Fibroblast of villous mesenchyme (primary cell): ENCODE data around the gene SPG7. TPM values are rescaled to one million over a fixed set of nuclear protein-coding genes. Genes with fewer than 3 reads are reported as not detected.

ENCODE experiments used
- DNase-seq: peaks from one replicate; pipeline ENCODE4 v3.0.0-alpha.2; 2010; ENCODE audit warnings: low read depth
- H3K4me3 ChIP-seq: 2 replicates; pipeline ENCODE4 v1.5.1; 2011; ENCODE audit warnings: low read depth, mild to moderate bottlenecking, low read length
- total RNA-seq: library from RNA; depleted of rRNA; stranded (reverse); fragments of >200 nt; gene quantifications from 2 replicates; pipeline ENCODE4 v1.2.3, GENCODE V29; 2012
- TF ChIP-seq, protein P1 (sequence below): IDR thresholded peaks from 2 replicates; pipeline ENCODE4 v1.5.1; 2012; ENCODE audit warnings: low read depth, mild to moderate bottlenecking, low read length; ENCODE audit not compliant: insufficient read depth

The SPG7 gene
- total RNA-seq, 1 donor: 108 TPM

DNA sequence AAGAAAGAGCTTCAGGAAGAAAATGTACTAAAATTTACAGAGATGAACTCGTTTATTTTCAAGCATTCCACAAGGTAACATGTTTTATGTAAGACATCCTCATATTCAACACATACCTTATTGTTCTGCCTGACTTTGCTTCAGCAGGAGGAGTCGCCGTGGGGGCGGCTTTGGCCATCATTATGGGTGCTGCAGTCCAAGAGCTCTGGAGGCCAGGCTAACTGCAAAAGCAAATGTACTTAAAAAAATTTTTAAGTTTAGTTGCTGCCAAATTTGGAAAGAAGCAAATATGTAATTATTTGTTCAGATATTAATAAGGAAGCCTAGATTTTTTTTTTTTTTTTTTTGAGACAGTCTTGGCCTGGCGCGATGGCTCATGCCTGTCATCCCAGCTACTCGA, 4.1 kb upstream of the SPG7 start:
- TF ChIP-seq, protein P1, sequence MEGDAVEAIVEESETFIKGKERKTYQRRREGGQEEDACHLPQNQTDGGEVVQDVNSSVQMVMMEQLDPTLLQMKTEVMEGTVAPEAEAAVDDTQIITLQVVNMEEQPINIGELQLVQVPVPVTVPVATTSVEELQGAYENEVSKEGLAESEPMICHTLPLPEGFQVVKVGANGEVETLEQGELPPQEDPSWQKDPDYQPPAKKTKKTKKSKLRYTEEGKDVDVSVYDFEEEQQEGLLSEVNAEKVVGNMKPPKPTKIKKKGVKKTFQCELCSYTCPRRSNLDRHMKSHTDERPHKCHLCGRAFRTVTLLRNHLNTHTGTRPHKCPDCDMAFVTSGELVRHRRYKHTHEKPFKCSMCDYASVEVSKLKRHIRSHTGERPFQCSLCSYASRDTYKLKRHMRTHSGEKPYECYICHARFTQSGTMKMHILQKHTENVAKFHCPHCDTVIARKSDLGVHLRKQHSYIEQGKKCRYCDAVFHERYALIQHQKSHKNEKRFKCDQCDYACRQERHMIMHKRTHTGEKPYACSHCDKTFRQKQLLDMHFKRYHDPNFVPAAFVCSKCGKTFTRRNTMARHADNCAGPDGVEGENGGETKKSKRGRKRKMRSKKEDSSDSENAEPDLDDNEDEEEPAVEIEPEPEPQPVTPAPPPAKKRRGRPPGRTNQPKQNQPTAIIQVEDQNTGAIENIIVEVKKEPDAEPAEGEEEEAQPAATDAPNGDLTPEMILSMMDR: no peak
- no peak for DNase-seq

DNA sequence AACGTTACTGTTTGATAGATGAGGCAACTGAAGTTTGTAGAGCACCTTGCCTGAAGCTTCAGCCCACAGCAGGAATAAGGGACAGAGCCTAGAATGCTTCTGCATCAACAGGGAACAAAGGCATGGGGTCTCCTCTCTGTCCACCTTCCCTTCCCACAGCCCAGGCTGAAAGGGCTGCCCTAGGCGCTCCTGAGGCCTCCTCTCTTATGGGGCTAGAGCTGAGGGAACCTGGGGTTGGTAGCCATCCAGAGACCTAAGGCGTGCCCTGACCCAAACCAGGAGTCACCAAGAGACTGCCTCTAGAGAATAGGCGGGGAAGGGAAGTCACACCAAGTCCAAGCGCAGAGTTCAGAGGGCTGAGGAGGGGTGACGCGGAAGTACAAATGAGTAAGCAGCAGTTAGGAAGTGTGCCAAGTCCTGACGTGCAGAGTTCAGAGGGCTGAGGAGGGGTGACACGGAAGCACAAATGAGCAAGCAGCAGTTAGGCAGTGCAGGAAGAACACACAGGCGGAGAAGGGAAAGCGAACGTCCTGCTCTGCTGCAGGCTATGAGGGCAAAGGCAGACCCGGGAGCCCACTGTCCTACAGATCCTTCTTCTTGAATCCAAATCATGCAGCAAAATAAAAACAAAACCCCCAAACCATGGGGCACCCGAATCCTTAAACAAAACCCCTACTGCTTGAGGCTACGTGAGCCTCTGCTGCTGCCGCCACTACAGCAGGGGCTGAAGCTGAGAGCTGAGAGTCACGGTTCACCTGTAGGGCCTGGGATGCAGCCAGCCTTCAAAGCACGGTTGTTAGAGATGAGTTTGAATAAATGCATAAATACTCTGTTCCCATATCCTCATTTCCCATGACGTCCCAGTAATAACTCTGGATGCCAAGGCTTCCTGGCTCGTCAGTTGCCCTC, 2.7 kb upstream of the SPG7 start:
- peak; percentile 97 for DNase-seq
- TF ChIP-seq, protein P1: no peak
- peak overlapping the region; percentile 21 for H3K4me3 ChIP-seq

More for the DNA sequence above, 4.1 kb upstream of the SPG7 start:
- H3K4me3 ChIP-seq: no peak overlapping the region

DNA sequence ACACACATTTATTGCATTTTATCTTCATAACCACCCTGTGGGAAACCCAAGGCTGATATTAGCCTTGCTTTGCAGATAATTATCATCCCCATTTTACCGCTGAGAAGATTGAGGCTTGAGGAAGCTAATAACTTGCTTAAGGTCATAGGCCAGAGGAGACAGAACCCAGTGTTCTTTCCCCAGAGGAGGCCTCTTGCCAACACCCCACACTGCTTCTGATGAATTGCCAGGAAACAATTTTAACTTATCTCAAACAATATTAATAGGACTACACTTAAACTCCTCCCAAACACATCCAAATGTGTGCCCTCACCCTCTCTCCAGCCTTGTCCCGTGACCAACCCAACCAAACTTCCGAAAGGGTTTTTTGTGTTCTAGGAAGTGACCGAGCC, 2.1 kb upstream of the SPG7 start:
- peak; percentile 69 for DNase-seq
- H3K4me3 ChIP-seq: no peak overlapping the region
- TF ChIP-seq, protein P1: no peak

DNA sequence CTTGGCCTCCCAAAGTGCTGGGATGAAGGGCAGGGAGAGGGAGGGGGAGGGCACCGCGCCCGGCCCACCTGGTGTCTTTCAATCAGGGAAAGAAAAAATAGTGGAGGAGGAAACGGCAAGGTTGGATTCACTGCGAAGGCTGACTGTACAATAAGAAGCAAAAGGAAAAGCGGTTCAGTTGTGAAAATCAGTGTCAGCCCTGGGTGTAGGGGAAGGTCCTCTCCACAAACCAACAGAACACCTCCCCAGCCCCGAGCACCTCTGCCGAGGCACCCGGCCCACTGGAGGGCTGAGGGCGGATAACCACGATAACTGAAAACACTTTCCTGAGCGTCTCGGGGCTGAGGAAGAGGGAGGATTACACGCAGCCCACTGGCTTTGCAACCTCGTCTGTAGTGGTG, 1.4 kb upstream of the SPG7 start:
- no peak for DNase-seq
- peak overlapping the region; percentile 68 for H3K4me3 ChIP-seq
- TF ChIP-seq, protein P1: no peak

DNA sequence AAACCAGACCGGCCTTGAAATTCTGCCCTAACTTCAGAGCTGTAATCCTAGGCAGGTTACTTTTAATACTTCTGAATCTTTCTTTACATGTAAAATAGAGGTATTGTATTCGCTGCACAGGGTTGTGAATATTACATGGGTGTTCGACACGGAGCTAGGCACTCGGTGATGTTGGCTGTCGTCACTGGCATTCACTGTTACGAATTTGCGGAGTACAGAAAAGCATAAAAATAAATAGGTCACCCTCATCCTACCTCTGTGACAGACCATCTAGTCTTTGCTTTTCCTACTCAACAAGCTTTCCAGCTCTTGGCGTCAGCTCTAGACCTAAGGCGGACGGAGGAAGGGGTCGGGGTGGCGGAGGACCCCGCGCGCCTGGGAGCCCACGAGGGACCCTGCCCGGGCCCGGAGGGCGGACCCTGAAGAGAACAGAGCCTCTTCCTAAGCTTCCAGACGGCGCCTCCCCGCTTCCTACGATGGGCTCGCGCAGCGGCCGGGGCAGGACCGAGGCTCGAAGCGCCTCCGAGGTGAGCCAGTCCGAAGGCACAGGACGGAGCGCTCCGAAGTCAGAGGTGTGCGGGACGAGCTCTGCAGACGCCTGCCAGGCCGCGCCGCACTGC, 879 bp upstream of the SPG7 start:
- H3K4me3 ChIP-seq: peak overlapping the region; percentile 68
- peak; percentile 51 for DNase-seq
- TF ChIP-seq, protein P1: no peak

DNA sequence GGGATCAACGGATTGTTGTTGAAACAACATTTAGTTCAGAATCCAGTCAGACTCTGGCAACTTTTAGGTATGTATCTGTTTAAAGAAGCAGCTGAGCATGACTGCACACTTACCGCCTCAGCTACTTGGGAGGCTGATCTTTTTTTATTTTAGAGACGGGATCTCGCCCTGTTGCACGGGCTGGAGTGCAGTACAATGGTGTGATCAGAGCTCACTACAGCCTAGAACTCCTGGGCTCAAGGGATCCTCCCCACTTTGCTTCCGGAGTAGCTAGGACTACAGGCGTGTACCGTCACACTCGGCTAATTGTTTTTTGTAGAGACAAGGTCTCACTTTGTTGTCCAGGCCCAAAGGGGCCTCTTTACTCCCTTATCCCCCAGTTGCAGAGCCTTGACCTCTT, 2.3 kb downstream of the SPG7 start:
- no peak overlapping the region for H3K4me3 ChIP-seq
- TF ChIP-seq, protein P1: no peak
- DNase-seq: no peak
